CD4-positive, alpha-beta T cell treated with Interleukin-6 for 4 hours (primary cell): ENCODE measurements around the gene LEF1.
A peak's percentile ranks its signal among the peaks of the same experiment; 100 is the strongest.

ENCODE experiments used
- DNase-seq: peaks from one replicate; pipeline ENCODE4 v3.0.0-alpha.2; 2020; ENCODE audit warnings: mixed read lengths

The LEF1 gene

DNA sequence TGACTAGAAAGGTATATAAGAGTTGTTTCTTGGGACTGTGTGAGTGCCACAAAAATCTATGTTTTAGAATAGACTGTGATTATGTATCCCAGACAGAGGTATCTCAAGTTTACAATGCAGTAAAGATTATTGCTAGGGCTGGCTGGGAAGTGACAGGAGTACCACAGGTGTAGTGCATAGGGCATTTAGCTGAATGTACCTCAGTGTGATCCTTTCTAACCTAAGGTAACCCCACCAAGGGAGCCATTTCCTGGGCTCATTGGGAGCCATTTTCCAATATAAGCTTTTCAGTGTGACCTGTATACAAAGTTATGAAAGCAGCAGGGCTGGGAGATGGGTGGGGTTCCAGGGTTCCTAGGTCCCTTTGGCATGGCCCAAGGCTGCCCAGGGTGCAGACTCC, 6.1 kb upstream of the LEF1 start:
- no peak for DNase-seq

DNA sequence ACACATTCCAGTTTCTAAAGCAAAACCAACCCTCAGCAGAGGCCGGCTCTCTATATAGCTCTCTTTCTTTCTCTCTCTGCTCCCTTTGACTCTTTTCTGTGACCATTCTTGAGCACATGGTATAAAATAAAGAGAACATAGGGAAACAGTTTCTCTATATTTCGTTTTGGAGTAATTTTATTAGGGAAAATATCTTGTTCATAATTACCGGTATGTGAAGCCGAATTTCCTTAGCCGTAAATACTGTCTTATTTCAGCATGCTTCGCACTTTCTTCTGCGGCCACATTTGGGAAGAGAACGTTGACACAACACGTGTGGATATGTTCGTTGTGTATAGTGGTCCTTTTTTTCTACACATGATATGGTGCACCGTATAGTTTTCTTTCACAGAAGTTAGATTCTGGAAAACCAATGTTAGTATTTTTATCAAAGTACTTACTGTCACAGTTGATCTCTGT, 4.9 kb upstream of the LEF1 start:
- DNase-seq, result no peak

DNA sequence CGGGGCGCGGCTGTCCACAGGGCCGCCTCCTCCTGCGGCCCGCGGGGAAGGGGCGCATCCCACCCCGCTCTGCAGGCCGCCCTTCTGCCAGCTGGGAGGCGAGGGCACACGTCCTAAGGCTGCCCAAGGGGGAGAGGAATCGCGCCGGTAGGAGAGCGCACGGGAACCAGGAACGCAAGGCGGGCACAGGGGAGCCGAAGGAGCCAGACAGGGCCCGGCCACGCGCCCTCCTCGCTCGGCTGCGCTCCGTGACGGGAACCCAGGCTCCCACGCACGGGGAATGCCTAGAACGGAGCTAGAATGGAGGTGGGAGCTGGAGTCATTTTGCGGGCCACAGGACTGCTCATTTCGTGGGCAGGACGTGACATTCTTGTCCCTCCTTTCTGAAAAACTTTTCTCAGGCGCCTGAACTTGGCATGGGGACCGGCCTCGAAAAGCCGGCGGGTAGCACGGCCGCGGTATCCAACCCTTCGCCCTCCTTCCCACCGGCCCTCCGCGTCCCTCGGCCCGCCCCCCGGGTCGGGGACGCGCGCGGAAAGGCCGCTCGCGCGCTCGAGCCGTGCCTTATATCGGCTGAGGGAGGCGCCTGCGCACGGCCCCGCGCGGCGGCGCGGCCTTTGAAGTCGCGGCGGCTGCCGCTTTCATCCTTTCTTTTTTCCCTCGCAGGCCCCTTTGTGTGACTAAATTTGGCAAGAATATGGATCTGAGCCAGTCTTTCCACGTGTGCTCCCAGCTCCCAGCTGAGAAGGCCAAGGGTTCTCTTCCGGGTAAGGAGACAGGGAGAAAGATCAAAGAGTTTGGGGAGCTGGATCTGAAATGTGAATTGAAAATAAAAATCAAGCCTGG, 4.2 kb upstream of the LEF1 start:
- DNase-seq, result peak; percentile 85

DNA sequence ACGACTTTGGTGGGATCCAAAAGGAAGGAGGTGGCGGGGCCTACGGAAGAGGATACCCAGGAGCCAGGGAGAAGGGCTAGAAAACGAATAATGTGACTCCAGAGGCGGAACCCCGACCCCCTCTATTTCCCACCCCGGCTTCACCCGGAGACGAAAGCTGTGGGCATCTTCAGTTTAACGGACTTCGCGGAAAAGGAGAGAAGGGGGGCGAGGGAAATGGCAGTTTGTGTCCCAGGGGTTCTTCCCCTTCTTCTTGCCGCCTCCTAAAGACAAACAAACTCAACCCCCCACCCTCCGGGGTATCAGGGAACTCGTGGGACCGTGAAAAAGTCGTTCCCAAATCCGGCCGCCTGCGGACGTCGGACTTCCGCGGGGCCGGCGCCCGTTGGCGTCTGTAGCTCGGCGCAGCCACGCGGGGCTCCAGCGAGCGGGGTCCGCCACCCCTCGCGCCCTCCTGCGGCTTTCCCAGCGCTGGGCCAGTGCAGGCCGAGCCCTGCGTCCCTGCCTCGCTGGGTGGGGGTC, 3.6 kb upstream of the LEF1 start:
- peak; percentile 45 for DNase-seq

DNA sequence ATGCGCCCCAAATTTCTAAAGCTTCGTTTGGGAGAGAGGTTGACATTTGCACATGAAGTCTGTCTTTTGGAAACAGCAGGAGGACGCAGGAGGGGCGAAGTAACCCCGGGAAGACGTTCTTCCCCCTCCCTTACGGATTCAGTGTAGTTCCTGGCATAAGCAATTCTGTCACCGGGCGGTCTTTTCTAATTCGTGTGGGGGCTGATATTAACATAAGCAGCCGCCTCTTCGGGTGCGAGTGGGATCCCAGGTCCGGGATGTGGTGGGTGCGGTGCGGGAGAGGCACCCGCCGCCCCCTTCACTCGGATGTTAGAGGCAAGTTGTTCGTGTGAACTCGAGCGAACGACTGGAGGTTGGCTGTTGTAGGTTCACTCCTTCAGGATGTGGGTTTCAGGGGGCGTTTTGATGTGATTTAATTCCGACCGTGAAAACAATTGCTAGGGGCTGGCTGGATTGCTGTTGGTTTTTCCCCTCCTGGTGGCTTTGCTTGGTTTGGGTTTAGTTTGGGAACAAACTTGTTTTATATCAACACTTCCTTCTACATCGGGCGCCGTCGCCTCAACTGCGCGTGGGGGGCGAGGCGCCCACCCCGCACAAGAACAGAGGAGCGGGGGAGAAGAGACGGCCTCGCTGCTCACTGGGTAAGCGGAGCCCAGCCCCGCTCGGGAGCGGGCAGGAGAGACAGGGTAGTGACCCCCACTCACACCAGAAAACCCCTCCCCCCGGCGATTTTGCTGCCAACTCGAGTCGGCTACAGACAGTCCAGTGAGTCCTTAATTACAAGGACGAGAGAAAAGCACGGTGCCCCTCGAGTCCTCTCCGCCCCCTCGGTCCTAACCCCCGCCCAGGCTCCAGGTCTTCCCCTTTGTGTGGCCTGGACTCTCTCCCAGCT, 2.9 kb upstream of the LEF1 start:
- DNase-seq, result peak; percentile 79

DNA sequence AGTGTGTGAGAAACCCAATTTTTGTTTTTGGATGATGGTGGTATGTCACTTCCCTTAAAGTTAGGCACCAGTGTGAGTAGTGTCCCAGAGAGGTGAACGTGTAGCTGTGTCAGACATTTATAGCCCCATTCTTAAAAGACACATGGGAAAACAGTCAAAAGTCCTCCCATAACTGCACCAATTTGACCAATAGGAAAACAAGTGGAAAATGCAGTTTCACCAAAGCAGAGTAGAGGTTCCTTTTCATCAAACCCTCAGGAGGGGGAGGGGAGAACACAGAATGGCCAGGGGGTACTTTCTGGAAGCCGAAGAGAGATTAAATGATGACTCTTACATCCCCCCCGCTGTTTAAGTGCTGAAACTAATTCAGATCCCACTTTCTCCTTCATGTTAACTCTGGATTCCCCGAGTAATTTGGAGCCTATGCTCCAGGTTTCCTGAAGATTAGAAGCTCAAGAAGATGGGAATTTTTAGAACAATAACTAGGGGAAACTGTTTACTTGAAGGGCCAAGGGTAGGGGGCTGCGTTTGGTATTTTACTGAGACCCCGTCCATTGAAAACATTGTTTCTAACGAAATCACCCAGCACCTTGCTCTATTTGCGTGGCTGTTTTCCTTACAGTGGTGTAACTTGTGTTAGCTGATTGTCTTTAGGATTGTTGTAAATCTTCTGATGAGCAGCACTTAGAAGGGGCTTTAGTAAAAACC, 2.1 kb upstream of the LEF1 start:
- DNase-seq, result no peak

DNA sequence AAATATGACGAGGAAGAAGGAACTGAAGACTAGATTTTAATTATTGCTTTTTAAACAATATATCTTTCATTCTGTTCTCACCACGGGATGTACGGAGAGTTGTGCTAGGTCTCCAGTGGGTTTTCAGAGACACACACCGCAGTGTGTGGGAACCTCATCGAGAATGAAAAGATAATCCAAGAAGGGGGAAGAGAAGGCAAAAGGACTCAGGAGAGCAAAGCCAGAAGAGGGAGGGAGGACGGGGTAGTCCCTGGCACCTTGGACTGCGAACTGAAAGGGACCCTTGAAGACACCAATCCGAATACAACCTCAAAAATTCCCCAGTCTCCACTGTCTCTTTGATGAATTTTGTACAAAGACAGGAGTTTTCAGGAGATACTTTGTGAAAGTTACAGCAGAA, 932 bp upstream of the LEF1 start:
- DNase-seq, result no peak

DNA sequence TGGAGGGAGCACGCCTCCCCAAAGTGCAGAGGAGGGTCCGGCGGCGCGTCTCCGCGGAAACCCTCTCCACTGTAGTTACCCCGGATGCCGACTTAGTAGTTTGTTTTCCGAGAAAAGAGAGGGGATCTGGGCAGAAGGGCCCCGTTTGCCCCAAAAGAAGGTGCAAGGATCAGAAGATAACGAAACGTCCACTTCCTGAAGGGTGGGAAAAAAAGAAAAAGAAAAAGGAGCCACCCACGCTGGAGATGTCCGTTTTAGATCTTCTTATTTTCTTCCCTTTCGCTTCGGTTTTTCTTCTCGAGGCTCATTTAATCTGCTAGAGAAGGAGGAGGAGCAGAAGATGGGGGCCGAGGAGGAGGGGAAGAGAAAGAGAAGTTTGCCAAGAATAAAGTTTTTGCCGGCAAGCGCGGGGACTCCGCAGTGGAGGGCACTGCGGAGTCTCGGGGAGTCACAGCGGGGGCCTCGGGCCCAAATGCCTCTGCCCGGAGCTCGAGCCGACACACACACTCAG, 517 bp downstream of the LEF1 start:
- DNase-seq, result peak; percentile 53

DNA sequence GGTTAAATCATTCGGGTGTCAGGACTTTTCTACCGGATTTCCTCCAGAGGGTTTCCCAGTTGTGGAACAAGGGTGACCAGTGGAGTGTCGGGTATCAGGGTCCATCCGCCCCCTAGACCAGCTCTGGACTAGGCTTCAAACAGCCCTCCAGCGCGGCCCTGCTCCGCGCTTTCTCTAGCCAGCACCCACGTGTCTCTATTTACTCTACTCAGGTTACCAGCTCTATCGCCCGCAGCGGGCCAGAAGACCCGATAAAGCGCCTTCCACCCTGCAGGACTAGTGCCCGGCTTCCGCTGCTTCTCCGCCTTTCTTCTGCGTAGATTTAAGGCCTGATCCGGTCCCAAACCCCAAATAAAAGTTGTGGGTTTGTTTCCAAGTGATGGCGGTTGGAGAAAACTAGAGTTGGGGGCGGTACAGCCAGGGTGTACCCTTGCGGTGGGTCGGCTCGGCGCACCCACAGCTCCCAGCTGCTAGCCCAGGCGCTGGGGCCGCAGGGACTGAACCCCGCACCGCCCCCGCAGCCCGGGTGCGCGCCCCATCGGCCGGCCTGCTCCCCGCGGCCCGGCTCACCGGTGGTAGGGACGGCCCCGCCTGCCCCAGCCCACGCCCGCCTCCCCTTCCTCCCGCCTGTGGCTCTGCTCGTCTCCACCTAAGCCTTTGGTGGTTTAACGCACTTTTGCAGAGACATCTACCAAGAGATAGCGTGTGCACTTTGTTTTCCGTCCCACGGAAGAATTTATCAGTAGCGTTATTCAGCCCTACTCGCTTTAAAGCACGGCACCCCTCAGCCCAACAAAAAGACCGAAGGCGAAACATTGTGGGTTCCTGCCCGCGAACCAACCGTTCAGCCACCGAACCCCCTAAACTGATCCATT, 2.1 kb downstream of the LEF1 start:
- DNase-seq, result peak; percentile 78

DNA sequence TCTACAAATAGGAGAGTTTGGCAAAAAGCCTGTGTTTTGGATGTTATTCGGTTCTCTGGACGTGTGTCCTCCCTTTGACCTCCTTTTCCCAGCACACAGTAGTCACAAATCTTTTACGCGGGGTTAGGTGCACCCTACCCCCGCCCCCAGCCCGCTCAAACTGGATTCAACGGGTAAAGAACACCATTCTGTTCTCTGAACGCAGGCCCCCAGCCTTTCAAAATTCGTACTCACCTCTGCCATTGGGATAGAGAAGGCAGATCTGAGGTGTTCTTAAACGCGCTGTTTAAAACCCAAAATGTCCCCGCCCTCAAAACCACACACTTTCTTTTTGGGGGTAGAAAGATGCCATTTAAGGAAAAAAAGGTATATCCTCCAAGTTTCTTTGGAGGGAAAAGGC, 2.7 kb downstream of the LEF1 start:
- DNase-seq, result peak; percentile 71

DNA sequence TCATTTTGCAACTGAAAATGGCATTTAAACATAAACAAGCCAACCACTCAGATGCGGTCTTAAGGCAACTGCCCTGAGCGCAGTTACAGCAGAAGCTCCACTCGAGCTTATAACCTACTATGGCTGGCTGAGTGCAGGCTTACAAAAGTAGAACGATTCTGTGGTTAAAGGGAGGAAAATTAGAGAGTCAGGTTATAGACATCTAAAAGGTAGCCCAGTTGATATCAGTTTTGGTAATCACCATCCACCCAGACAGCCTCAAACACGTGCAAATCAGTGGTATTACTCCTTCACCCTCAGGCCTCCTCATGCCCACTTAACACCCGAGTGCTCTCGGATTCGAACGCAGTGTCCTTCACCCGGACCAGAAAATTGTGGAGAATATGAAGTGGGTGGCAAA, 3.1 kb downstream of the LEF1 start:
- DNase-seq, result peak; percentile 41

DNA sequence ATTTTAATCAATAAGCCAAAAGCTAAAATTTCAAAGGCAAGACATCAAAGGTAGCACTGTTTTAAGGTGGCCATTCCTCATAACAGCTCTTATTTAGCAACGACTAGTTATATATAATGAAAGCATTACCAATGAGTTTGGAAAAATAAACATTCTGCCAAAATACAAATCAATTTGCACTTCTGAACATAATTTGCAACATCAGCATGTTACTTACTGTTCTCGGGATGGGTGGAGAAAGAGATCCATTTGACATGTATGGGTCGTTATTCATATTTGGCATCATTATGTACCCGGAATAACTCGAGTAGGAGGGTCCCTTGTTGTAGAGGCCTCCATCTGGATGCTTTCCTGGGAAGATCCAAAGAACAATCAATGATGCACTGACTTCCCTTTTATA, 5.4 kb downstream of the LEF1 start:
- DNase-seq, result no peak

DNA sequence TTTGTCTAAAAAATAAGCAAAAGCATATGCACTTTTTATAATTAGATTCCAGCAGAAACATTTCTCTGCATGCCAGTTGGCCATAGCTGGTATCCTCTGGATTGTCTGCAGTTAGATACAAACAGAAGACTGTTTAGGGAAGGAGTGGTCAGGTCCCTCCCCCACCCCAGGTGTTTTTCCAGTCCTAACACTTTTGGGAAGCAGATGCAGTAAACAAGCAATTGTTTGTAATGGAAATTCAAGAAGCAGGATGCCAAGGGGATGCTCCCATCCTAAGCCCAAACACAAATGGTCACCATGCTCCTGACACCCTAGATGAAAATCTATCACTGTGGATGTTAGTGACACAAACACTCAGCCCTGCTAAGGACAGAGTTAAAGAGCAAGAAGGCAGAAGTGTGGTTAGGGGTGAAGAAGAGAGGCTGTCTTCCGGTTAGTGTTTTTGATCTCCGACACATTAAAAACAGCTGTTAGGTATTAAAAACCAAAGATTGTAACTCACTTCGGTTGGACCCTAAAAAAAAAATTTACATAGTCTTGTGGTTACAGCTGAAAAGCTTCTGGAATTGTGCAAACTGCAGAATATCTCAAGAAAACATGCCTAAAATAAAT, 7.9 kb downstream of the LEF1 start:
- no peak for DNase-seq

DNA sequence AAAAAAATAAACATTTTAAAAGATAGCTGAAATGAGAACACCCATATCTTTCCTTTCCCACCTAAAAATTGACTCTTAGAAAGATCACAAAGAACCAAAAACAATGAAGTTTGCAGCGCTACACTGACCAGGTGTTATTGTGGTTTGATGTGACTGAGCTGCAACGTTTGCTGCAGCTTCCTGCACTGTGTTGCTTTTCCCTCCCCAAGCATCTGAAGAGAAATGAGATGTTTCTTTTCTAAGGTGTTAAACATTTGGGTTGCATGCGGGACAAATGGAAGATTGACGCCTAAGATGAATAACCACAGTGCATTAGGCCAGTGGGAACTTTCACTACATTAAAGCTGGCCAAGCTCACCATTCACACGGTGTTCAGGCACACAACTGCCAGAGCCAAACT, 8.9 kb downstream of the LEF1 start:
- DNase-seq, result peak; percentile 54

DNA sequence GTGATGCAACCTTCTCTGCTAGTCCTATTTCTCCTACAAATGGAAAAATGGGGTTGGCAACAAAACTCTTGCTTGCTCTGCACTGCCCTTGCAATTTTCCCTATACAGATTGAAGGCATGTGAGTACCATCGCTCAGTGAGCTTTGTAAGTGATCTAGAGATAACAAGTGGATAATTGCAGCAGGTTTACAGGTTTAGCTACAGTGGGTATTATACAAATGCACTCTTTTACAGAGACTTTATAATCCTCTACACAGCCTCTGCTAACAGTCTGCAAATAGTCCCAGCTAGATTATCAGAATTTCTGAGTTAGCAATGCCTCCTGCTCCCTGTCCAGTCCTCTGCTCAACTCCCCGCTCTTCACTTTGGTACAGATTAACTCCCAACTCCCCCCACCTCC, 11.1 kb downstream of the LEF1 start:
- no peak for DNase-seq

DNA sequence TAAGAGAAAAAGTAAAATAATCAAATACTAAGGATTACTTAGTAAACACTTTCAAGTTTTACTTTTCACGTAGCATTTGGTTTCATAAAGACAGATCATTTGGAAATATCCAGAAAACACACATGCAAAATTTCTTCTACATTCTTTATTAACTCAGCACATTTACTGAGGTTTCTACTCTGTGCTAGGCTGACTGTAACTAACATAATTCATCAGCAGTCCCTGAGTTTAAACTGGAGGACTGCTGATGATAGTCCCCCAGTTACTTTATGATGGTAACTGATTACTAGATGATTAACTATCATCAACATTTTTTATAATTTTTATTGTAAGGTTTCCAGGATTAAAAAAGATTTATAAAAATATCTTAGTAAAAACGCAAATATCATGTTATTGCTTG, 12.3 kb downstream of the LEF1 start:
- no peak for DNase-seq

DNA sequence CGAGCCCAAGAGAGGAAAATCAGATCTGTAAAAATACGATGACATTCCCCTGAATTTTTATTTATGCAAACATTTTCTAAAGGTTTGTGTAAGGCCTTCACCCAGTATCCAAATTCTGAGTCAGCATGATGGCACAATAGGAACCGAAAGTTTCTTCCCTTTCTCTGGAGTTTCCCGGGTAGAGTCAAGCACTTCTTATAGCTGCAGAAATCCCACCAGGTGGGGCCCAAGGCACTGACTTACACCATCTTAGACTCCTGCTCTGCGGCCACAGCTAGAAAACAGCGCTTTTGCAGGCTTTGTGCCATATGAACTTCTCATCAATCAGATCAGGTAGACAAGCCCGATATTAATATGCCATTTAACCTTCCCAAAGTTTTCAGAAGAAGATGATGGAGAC, 13.4 kb downstream of the LEF1 start:
- DNase-seq, result peak; percentile 60

DNA sequence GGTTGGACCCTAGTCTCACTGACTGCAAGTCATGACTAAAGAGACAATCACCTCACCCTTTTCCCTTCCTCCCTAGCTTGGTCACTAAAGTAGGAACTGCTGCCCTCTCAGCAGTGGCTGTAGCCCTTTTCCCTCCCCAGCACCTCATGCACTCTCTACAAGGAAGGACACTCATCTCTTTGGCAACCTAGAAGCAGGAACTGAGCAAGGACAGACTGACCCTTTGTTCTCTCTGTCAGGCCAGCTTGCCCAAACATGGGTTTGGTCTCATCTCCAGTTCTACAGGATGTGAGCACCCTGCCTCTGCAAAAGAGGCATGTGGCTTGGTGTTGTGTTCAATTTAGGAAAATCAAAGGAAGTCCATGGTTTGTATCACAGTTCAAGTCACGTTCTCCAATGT, 15.8 kb downstream of the LEF1 start:
- DNase-seq, result no peak

DNA sequence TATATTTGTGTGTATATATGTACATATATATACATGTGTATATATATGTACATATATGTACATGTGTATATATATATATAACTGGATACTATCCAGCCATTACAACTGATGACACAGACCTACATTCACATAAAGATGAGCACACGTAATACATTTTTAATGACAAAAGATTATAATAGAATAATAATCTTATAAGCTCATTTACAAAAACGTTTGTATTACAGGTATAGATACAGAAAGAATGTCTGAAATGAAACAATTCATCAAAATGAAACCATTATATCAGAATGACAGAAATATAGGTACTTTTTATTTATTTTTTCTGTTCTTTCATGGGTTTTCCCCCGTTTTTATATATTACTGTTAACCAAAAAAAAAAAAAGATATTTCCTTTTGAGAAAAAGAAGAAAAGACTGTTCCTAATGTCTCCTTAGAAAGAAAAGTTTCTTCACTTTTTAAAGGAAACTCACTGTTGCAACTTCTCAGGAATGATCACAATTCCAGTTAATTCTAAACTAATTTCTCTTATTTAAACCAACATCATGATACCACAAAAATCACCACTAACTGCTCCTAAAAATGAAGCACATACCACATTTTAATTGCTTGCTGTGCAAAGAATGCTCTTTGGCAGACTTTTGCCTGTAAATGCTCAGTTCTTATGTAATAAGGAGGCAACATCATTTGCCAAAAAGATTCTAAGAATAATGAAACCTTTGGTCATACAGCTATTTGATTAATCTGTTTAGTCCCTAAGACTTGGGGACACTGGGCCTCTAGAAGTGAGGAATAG, 18.9 kb downstream of the LEF1 start:
- no peak for DNase-seq

DNA sequence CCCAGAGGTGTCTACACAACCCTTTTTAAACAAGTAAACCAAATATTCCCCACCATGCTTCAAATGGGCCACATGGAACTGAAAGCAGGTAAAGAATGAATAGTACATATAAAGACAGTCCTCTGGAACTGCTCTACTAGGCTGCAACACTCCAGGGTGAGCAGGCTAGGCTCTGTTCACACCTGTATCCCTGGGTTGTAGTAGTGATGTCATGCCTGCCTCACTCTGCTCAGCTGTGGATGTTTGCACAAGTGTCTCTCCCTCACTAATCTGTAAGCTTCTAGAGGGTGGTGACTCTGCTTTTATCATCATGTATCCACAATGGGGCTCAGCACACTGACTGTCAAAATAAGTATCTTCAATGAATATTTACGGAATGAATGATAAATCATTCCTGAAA, 20.4 kb downstream of the LEF1 start:
- peak; percentile 57 for DNase-seq

DNA sequence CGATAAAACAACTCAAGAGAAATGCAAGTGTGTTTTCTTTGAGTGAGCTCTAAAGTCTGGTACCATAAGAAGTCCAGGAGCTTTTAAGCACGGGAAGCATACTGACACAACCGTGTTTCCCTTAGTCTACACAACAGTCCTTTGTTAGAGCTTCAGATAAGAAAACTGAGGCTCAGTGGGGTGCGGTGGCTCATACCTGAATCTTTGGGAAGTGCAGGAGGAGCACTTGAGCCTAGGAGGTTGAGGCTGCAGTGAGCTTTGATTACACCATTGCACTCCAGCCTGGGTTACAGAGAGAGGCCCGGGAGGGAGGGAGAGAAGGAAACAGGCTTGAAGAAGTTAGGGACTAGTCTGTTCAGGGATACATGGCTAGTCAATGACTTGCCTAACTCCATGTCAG, 21.9 kb downstream of the LEF1 start:
- DNase-seq, result no peak
